Suppressor macrophage treated with lipopolysaccharide for 4 hours (primary cell): ENCODE results near the gene PNLIPRP1.

Source experiments
- DNase-seq: peaks from one replicate; pipeline ENCODE4 v3.0.0-alpha.2; 2020

PNLIPRP1 gene

GRCh38 chr10:116590590-116591444, at the start of gene PNLIPRP1:
Gene PNLIPRP1 (plus strand): TSS chr10:116590959. CDS start chr10:116591130, 171 bp downstream.
- DNase-seq: no peak

DNA sequence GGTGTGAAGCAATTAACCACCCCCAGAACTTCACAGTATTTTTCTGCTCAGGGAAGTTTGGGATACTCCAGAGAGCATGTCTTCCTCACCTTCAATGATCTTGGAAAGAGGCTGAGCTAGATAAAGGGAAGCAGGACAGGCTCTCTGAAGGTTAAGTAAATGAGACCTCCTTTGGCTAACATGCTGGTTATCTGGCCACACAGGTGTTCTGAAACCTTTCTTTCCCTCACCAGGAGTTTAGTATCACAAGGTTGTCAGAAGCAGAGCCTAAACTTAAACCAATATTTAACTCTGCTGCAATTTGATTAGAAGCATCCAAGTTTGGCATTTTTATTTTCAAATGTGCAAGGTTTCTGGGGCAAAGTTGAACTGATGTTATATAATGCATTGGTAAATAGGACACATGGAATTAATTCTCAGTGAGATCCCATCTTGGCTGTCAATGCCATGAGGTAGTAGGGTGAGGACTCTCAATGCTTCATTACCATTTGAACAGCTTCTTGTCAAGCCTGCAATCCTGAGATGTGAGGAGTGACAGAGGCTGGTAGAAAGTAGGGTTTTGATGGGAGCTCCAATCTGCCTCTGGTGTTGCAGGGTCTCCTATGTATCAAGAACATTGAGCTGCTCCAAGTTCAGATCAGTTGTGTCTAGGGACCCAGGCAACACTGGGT, 48.6 kb upstream of the PNLIPRP1 start:
- DNase-seq: no peak

DNA sequence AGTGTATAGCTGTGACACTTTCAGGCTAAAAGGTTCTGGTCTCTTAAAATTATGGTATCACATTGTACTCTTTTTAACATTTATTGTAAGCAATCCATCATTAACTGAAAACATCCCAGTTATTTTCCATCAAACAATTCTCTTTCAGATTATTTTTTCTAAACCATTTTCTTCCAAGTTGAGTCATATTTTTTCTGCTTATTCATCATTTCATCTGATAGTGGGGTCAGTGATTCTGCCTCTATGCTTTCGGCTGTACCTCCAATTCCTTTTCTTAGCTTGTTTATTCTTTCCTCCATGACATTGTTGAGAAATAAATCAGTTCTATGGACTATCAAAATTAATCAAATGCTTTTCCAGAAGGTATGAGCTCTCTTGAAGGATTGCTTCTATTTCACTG, 45.6 kb upstream of the PNLIPRP1 start:
- no peak for DNase-seq

GRCh38 chr10:116545756-116546155, 45.0 kb upstream of the PNLIPRP1 start, which contains the start of gene PNLIP:
Gene PNLIP (plus strand): TSS chr10:116545931. CDS start chr10:116546093, 162 bp downstream.
- DNase-seq: no peak

DNA sequence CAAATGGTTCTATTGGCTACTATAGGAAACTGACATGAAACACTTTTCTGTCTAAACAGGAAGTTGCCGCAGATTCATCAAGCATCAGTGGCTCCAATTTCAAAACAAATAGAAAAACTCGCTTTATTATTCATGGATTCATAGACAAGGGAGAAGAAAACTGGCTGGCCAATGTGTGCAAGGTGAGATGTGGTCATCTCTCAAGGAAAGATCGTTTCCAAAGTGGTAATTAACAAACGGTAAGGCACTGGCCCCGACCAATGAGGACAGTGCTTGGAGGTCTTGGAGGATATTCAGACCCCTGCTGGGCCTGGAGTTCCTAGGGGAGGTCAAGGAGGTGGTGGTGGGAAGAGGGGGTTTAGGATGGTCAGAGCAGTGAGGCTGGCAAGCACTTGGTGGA, 42.5 kb upstream of the PNLIPRP1 start:
- no peak for DNase-seq

- DNase-seq: no peak
Measured at GRCh38 chr10:116553378-116553980, 37.3 kb upstream of the PNLIPRP1 start.

DNA sequence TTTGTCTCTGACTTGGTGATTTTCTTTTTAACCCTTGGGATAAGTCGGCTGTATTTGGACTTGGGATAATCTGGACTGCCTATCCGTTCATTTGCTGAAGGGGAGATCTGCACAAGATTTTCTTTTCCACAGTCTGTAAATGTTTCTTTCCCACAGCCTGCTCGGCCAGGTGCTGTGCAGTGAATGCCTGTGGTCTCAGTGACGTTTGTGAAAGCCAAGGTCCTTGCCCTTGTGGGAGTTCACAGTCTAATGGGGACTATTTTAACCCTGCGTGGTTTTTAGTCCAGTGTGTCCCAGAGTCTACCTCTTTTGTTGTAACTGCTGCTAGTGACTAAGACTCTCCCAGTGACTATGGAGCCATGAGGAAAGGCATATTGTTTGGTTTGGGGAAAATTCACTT, 36.1 kb upstream of the PNLIPRP1 start:
- no peak for DNase-seq

- DNase-seq: no peak
Measured at GRCh38 chr10:116555880-116556279, 34.9 kb upstream of the PNLIPRP1 start.

- DNase-seq: no peak
Measured at GRCh38 chr10:116557305-116557880, 33.4 kb upstream of the PNLIPRP1 start.

DNA sequence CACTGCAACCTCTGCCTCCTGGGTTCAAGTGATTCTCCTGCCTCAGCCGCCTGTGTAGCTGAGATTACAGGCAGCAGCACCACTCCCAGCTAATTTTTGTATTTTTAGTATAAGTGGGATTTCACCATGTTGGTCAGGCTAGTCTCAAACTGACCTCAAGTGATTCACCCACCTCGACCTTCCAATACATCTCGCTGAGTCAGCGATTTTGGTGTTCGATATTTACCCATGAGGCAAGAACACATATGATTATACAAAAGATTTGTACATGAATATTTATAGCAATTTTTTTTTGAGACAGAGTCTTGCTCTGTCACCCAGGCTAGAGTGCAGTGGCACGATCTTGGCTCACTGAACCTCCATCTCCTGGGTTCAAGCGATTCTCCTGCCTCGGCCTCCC, 25.2 kb upstream of the PNLIPRP1 start:
- no peak for DNase-seq

DNA sequence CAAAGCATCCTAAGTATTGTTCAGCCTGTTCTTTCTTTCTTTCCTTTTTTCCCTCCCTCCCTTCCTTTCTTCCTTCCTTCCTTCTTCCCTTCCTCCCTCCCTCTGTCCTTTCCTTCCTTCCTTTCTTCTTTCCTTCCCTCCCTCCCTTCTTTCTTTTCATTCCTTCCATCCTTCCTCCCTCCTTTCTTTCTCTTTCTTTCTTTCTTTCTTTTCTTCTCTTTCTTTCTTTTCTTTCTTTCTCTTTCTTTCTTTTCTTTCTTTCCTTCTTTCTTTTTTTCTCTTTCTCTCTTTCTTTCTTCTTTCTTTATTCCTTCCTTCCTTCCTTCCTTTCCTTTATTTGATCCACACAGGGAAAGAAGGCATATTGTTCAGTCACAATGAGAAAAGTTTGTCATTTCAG, 23.8 kb upstream of the PNLIPRP1 start:
- DNase-seq: no peak

GRCh38 chr10:116567335-116567734, 23.4 kb upstream of the PNLIPRP1 start:
- no peak for DNase-seq

DNA sequence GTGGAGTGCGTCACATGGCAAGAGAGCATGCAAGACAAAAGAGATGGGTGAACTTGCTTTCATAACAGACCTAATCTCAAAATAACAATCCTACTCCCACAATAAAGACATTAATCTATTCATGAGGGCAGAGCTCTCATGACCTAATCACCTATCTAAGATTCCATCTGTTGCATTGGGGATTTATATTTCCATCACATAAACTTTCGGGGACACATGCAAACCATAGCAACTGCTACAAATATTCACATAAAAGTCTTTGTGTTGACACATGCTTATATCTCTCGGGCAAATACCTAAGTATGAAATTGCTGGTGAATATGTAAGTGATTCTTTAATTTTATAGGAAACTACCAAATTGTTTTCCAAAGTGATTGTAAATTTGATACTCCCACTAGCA, 16.0 kb upstream of the PNLIPRP1 start:
- DNase-seq: no peak

DNA sequence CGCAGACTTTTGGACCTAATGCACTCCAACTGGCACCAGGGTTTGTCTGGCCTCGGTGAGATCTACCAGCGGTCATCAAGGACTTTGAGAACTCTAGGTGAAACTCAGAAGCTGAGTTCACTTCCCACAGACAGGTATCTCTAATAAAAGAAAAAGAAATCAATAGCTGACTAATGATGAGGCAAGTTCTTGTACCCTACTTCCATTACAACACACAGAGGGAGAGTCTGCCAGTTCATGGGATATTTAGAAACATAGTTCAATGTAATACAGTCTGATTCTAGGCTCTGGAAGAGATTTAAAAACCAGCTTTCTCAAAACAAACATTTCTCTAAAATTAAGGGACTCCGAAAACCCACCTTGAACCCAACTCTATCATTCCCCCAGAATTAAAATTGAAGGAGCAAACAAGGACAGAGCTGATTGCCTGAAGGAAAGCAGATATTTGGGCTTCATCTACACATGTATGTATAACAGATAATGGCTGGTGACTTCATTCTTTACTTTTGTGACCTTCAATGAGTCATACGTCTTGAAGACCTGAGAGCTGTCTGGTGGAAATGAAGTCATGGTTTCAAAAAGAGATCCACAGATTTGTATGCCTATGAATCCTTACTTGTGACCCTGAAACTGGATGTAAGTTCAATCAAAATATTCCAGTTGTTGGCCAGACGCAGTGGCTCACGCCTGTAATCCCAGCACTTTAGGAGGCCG, 2.7 kb upstream of the PNLIPRP1 start:
- DNase-seq: no peak

GRCh38 chr10:116588995-116589394, 1.8 kb upstream of the PNLIPRP1 start:
- DNase-seq: no peak

GRCh38 chr10:116589926-116590325, 833 bp upstream of the PNLIPRP1 start:
- no peak for DNase-seq

- no peak for DNase-seq
Measured at GRCh38 chr10:116593139-116593740, 2.5 kb downstream of the PNLIPRP1 start.

GRCh38 chr10:116594525-116595035, 3.8 kb downstream of the PNLIPRP1 start:
- no peak for DNase-seq

DNA sequence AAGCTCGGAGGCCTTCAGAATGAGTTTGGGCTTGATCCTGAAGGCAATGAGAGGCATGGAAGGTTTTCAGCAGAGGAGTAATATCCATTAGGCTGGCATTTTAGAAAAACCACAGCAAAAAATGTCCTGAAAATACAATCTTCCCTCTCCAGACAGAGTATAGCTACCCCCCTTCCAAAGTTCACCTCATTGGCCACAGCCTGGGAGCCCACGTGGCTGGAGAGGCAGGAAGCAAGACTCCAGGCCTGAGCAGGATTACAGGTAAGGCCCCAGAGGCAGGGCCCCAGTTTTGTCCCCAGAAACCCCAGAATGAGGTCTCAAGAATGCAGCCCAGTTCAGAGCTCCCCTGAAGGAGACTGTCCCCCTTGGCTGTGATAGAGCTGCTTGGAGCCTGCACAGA, 5.3 kb downstream of the PNLIPRP1 start:
- DNase-seq: no peak

GRCh38 chr10:116597543-116597942, 6.8 kb downstream of the PNLIPRP1 start:
- DNase-seq: no peak

DNA sequence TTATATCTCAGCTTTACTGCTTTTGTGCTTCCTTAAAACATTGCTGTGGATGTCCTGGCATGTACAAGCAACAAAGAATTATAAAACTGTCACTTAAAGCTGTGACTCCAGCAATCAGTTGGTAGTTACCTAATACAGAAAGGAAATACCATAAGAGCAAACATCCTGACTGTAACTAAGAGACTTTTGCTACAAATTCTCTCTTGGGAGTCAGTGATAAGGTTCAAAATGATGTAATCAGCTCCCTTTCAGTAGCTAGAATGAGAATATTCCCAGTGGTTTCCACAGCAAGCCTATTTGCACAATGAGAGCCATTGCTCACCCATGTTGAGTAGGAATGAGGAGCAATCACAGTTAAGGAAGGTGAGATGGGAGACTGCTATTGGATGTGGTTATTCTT, 7.6 kb downstream of the PNLIPRP1 start:
- DNase-seq: no peak

GRCh38 chr10:116599991-116600390, 9.2 kb downstream of the PNLIPRP1 start:
- no peak for DNase-seq
